BLaER1 treated with 17β-estradiol and CSF1 and Interleukin-3, amounts not matched to agents 10 nM and 100 nM (cell line): ENCODE results near the gene MAGIX.
A peak's percentile ranks its signal among the peaks of the same experiment; 100 is the strongest.
"Not testable (repeated sequence)": the region's sequence is repeated elsewhere in the genome, so short reads cannot be mapped to it uniquely, and the experiment has no call there.

Experiments used
- H3K27ac ChIP-seq, 11 experiments: shearing (Covaris generic); formaldehyde crosslinking; 2 replicates each; pipeline ENCODE4 v1.8.1; 2022
- H3K27me3 ChIP-seq, 11 experiments: shearing (Covaris generic); formaldehyde crosslinking; 2 replicates each; pipeline ENCODE4 v1.8.1; 2022
- H3K36me3 ChIP-seq, 11 experiments: shearing (Covaris generic); formaldehyde crosslinking; 2 replicates each; pipeline ENCODE4 v1.8.1; 2022
- H3K4me1 ChIP-seq, 10 experiments: shearing (Covaris generic); formaldehyde crosslinking; 2 replicates each; pipeline ENCODE4 v1.8.1; 2022
- H3K4me2 ChIP-seq, 11 experiments: shearing (Covaris generic); formaldehyde crosslinking; 2 replicates each; pipeline ENCODE4 v1.8.1; 2022
- H3K4me3 ChIP-seq, 10 experiments: shearing (Covaris generic); formaldehyde crosslinking; 2 replicates each; pipeline ENCODE4 v1.8.1; 2022
- H3K9ac ChIP-seq, 11 experiments: shearing (Covaris generic); formaldehyde crosslinking; 2 replicates each; pipeline ENCODE4 v1.8.1; 2022
- H3K9me3 ChIP-seq, 11 experiments: shearing (Covaris generic); formaldehyde crosslinking; replicated peaks in 1 of 11; 2 replicates each; pipeline ENCODE4 v1.8.1; 2022
- H4K20me1 ChIP-seq, 11 experiments: shearing (Covaris generic); formaldehyde crosslinking; 2 replicates each; pipeline ENCODE4 v1.8.1; 2022
- Cebpa-rat ChIP-seq, 11 experiments: shearing (Covaris generic); IDR thresholded peaks; 2 replicates each; pipeline ENCODE4 v1.8.1; 2022

The MAGIX gene

DNA sequence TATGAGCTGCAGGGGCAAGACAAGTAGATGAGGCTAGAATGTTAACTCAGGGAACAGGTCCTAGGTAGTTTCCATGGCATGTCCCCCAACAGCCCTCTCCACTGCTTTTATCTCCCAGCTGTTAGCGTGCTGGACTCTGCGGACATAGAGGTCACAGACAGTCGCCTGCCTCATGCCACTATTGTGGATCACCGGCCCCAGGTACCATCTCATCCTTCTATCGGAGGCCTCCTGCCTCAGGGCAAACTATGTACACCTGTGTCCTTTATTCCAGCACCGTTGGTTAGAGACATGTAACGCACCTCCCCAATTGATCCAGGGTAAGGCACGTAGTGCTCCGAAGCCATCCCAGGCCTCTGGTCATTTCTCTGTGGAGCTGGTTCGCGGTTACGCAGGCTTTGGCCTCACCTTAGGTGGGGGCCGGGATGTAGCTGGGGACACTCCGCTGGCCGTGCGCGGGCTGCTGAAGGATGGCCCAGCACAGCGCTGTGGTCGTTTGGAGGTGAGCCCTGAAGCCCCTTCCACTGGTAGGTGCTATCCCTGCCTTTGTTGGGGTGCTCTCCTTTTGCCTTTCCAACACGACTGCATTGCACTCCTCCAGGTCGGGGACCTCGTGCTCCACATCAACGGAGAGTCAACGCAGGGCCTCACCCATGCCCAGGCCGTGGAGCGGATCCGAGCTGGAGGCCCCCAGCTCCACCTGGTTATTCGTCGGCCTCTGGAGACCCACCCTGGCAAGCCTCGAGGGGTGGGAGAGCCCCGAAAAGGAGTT lies 2.2 kb downstream of the MAGIX start:
- Histone ChIP-seq H3K4me1 (peaks cover 39 to 56% (median 47%) of the 10 kb centered on the region in 10 experiments), H3K9ac (peak overlapping the region in 2 of 11 experiments; percentile 4 to 80; a peak in 3 of 22 replicates), H3K27ac (peak overlapping the region in 8 of 11 experiments; percentile 76 to 96 (median 89); a peak in 10 of 22 replicates), H3K9me3 (peaks cover 0 to 19% (median 10%) of the 10 kb centered on the region in 11 experiments; a peak in 11 of 22 replicates), H3K27me3 (peaks cover 7 to 26% (median 16%) of the 10 kb centered on the region in 11 experiments; a peak in 21 of 22 replicates), H4K20me1 (no peaks in the 10 kb centered on the region; a peak in 1 of 22 replicates), H3K4me3 (peak overlapping the region in 3 of 10 experiments; percentile 9 to 56 (median 52); a peak in 1 of 20 replicates), H3K36me3 (no peaks in the 10 kb centered on the region), H3K4me2 (peak overlapping the region; percentile 68 to 89 (median 80))
- TF ChIP-seq Cebpa-rat (IDR thresholded peaks at IDR 0.05) = no peak

DNA sequence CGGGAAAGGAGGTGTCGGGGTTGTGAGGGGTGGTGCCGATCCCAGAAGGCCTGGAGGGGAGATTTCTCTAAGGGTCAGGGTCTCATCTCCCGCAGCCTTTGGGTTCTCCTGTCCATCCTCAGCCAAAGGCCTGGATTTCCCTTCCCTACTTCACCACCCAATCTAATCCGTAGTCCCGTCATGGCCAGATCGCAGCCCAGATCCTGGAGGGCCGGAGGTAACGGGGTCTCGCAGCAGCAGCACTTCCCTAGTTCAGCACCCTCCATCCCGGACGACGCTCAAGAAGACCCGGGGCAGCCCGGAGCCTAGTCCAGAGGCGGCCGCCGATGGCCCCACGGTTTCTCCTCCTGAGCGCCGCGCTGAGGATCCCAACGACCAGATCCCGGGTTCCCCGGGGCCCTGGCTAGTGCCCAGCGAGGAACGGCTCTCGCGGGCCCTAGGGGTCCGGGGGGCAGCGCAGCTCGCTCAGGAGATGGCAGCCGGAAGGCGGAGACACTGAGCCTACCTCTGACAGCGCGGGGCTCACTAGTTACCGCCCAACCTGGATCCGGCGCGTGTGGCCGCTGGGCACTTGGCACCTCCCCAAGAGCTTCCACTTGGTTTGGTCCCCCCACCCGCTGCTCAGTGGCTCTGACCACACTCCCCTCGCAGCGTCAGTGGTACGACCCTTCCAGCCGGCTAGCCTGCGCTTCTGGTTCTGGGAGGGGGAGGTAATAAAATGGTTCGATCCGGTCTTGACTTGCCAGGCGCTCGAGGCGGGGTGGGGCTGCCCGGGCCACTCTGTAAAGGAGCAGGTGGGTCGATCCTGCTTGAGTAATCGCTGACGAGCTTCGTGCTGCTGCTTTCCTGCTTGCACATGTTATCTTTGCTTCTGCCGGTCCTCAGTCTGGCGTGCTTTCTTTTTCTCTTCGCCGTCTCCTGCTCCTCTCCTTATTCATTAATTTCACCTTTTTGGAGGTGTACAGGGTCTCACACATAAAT lies 3.6 kb downstream of the MAGIX start:
- peaks cover 0 to 19% (median 10%) of the 10 kb centered on the region in 11 experiments; a peak in 11 of 22 replicates for H3K9me3 ChIP-seq
- H3K4me3 ChIP-seq = peak overlapping the region; percentile 42 to 67 (median 54)
- H3K4me2 ChIP-seq = peak overlapping the region; percentile 68 to 89 (median 80)
- H3K36me3 ChIP-seq = no peaks in the 10 kb centered on the region
- no peaks in the 10 kb centered on the region; a peak in 1 of 22 replicates for H4K20me1 ChIP-seq
- peaks cover 0 to 12% (median 2%) of the 10 kb centered on the region in 11 experiments; a peak in 10 of 22 replicates for H3K27me3 ChIP-seq
- peaks cover 39 to 63% (median 52%) of the 10 kb centered on the region in 10 experiments for H3K4me1 ChIP-seq
- peak overlapping the region; percentile 70 to 87 (median 81) for H3K9ac ChIP-seq
- no peak; a peak in 1 of 22 replicates for TF ChIP-seq Cebpa-rat (IDR thresholded peaks at IDR 0.05)
- H3K27ac ChIP-seq = peak overlapping the region; percentile 67 to 96 (median 89)

GRCh38 chrX:49166914-49167739 lies 4.6 kb downstream of the MAGIX start:
- Histone ChIP-seq H3K9me3 (peaks cover 0 to 27% (median 16%) of the 10 kb centered on the region in 11 experiments; a peak in 14 of 22 replicates), H3K4me1 (peaks cover 39 to 64% (median 52%) of the 10 kb centered on the region in 10 experiments), H3K27ac (peak overlapping the region; percentile 67 to 96 (median 89)), H3K4me2 (peak overlapping the region; percentile 68 to 89 (median 80)), H4K20me1 (no peaks in the 10 kb centered on the region; a peak in 1 of 22 replicates), H3K36me3 (no peaks in the 10 kb centered on the region), H3K27me3 (peaks cover 0 to 4% (median 0%) of the 10 kb centered on the region in 11 experiments; a peak in 2 of 22 replicates), H3K9ac (peak overlapping the region; percentile 70 to 87 (median 81)), H3K4me3 (peak overlapping the region; percentile 42 to 67 (median 54))
- TF ChIP-seq Cebpa-rat (IDR thresholded peaks at IDR 0.05) = no peak

DNA sequence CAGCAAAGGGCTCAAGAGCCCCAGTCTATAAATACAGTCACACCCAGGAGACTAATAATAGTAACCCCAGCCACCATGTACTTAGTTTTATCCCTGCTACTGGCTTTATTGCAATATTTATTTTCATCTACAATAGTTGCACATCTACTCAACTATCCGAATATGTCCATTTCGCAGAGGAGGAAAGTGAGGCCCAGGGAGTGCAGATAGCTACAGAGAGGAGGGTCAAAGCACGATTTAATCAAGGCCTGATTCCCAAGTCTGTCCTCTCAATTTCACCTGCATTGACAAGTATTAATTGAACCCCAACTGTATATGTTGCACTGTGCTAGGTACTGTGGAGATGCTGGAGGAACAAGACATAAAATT lies 5.2 kb downstream of the MAGIX start:
- TF ChIP-seq Cebpa-rat (IDR thresholded peaks at IDR 0.05) = no peak
- Histone ChIP-seq H3K4me3 (peak overlapping the region; percentile 42 to 67 (median 54); a peak in 19 of 20 replicates), H3K27ac (peak overlapping the region; percentile 67 to 96 (median 89)), H3K4me2 (peak overlapping the region; percentile 68 to 89 (median 80)), H3K9ac (peak overlapping the region; percentile 70 to 87 (median 81)), H3K27me3 (peaks cover 0 to 4% (median 0%) of the 10 kb centered on the region in 11 experiments; a peak in 1 of 22 replicates), H3K4me1 (peaks cover 41 to 65% (median 55%) of the 10 kb centered on the region in 10 experiments), H3K36me3 (no peaks in the 10 kb centered on the region), H3K9me3 (peaks cover 0 to 33% (median 20%) of the 10 kb centered on the region in 11 experiments; a peak in 14 of 22 replicates), H4K20me1 (no peaks in the 10 kb centered on the region; a peak in 1 of 22 replicates)

- no peak for TF ChIP-seq Cebpa-rat (IDR thresholded peaks at IDR 0.05)
- Histone ChIP-seq H3K9me3 (peaks cover 0 to 35% (median 13%) of the 10 kb centered on the region in 11 experiments; a peak in 12 of 22 replicates), H4K20me1 (peaks cover 0 to 4% (median 0%) of the 10 kb centered on the region in 11 experiments; a peak in 4 of 22 replicates), H3K4me3 (peak within 1 kb of the TSS; percentile 54 to 74 (median 66)), H3K27ac (peak within 1 kb of the TSS; percentile 64 to 87 (median 80)), H3K36me3 (peaks cover 0 to 34% (median 12%) of the 10 kb centered on the region in 11 experiments; a peak in 14 of 22 replicates), H3K4me2 (peak within 1 kb of the TSS; percentile 71 to 84 (median 80)), H3K27me3 (peaks cover 0 to 4% (median 0%) of the 10 kb centered on the region in 11 experiments; a peak in 1 of 22 replicates), H3K4me1 (peaks cover 27 to 79% (median 52%) of the 10 kb centered on the region in 10 experiments), H3K9ac (peak within 1 kb of the TSS; percentile 74 to 86 (median 83))
Measured at GRCh38 chrX:49171752-49172279, 9.3 kb downstream of the MAGIX start, which contains the start of gene PLP2. Gene PLP2, plus strand, starts transcription at chrX:49171898. Its CDS starts 103 bp downstream, at chrX:49172001.

- TF ChIP-seq Cebpa-rat (IDR thresholded peaks at IDR 0.05) = no peak
Measured at GRCh38 chrX:49172280-49172780, 9.8 kb downstream of the MAGIX start.

GRCh38 chrX:49173544-49173943 lies 11.0 kb downstream of the MAGIX start:
- Histone ChIP-seq H3K36me3 (peaks cover 7 to 49% (median 24%) of the 10 kb centered on the region in 11 experiments; a peak in 20 of 22 replicates), H3K4me2 (peak overlapping the region; percentile 71 to 84 (median 80); a peak in 20 of 22 replicates), H3K4me3 (peak overlapping the region in 3 of 10 experiments; percentile 64 to 74 (median 67); a peak in 7 of 20 replicates), H3K9ac (peak overlapping the region in 2 of 11 experiments; percentile 79 to 84; a peak in 2 of 22 replicates), H3K4me1 (peaks cover 10 to 81% (median 45%) of the 10 kb centered on the region in 10 experiments), H4K20me1 (peaks cover 0 to 20% (median 0%) of the 10 kb centered on the region in 11 experiments; a peak in 5 of 22 replicates), H3K27ac (peak overlapping the region in 3 of 11 experiments; percentile 75 to 84 (median 83); a peak in 5 of 22 replicates), H3K9me3 (peaks cover 0 to 35% (median 13%) of the 10 kb centered on the region in 11 experiments; a peak in 12 of 22 replicates)
- H3K27me3 ChIP-seq = not testable (repeated sequence)

More at GRCh38 chrX:49172280-49172780, 9.8 kb downstream of the MAGIX start:
- Histone ChIP-seq H3K4me1 (peaks cover 21 to 84% (median 55%) of the 10 kb centered on the region in 10 experiments), H3K9me3 (peaks cover 0 to 35% (median 13%) of the 10 kb centered on the region in 11 experiments; a peak in 12 of 22 replicates), H3K4me2 (peak overlapping the region; percentile 71 to 84 (median 80)), H3K4me3 (peak overlapping the region; percentile 54 to 74 (median 66)), H3K27me3 (peaks cover 0 to 4% (median 0%) of the 10 kb centered on the region in 11 experiments; a peak in 1 of 22 replicates), H4K20me1 (peaks cover 0 to 8% (median 0%) of the 10 kb centered on the region in 11 experiments; a peak in 5 of 22 replicates), H3K27ac (peak overlapping the region; percentile 64 to 87 (median 80)), H3K9ac (peak overlapping the region; percentile 74 to 86 (median 83)), H3K36me3 (peaks cover 0 to 38% (median 15%) of the 10 kb centered on the region in 11 experiments; a peak in 14 of 22 replicates)
